Muscle of arm (tissue), 12 donors: ENCODE measurements around the gene MUCL3. TPM values are rescaled to one million over a fixed set of nuclear protein-coding genes. Genes with fewer than 3 reads are reported as not detected.
"Not testable (repeated sequence)": the region's sequence is repeated elsewhere in the genome, so short reads cannot be mapped to it uniquely, and the experiment has no call there.

Experiments used
- DNase-seq: peaks from one replicate; pipeline ENCODE4 v3.0.0-alpha.2; 2013
- polyA plus RNA-seq, 12 donors: library from polyadenylated mRNA; unstranded; fragments of 120-200 nt; gene quantifications; one replicate each; pipeline ENCODE4 v1.2.1, GENCODE V29; 2013; ENCODE audit not compliant: insufficient read length in 12 of 12

Gene MUCL3
- polyA plus RNA-seq, 12 donors = 0.04 to 0.06 TPM; not detected in 10

DNA sequence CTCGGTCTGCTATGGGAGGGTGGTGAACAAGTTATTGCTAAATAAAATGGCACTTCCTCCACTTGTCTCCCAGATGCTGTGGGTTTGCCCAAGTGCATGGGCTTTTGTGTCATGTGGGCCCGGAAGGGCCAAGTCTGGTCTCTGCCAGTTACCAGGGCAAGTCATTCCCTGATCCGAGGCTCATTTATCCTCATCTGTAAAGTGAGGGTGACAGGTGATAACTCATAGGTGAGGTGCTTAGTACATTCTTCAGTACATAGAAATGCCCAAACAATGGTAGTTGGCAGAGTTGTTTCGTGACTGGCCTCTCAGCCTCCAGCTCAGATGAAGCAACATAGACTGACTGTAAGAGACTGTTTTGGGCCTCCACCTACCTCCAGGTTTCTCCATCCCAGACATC is 2.0 kb upstream of the MUCL3 start:
- no peak for DNase-seq

DNA sequence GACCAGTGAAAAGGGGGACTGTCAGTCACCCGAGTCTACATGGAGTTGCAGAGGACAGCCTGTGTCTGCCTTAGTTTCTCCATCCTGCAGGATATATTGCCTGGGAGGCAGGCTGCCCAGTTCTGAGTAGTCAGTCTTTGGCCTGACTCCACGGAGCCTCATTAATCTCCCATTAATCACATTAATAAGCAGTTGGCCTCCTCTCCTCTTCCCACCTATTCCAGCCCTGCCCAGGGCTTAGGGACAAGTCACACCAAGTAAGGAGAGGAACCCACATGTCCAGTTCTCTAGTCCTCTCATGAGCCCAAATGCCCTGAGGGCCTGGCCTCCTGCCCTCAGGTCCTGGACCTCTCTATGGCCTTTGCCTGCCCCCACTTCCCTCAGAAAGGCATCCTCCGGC is 1.3 kb upstream of the MUCL3 start:
- no peak for DNase-seq

GRCh38 chr6:30942338-30943060 is 1.7 kb downstream of the MUCL3 start:
- peak; percentile 10 for DNase-seq

GRCh38 chr6:30944051-30944450 is 3.3 kb downstream of the MUCL3 start:
- DNase-seq = no peak

- no peak for DNase-seq
Measured at GRCh38 chr6:30945281-30945680, 4.5 kb downstream of the MUCL3 start.

DNA sequence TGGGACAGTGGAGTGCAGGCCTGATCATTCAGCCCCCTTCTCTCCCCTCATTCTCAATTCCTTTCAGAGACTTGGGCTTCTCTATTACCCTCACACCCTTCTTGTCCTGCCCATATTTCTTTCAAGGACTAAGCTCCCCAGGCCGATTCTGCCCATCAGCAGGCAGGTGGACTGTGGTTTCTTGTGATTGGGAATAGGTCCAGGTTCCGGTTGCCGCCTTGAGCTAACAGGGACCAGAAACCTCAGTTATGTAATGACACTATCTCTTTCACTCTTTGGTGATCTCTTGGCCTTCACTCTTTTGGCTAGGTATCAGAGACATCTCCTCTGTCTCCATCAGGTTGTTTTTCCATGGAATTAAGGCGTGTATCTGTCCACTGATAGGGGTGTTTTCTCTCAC is 6.5 kb downstream of the MUCL3 start:
- DNase-seq = no peak

GRCh38 chr6:30948811-30949210 is 8.0 kb downstream of the MUCL3 start:
- DNase-seq = no peak

DNA sequence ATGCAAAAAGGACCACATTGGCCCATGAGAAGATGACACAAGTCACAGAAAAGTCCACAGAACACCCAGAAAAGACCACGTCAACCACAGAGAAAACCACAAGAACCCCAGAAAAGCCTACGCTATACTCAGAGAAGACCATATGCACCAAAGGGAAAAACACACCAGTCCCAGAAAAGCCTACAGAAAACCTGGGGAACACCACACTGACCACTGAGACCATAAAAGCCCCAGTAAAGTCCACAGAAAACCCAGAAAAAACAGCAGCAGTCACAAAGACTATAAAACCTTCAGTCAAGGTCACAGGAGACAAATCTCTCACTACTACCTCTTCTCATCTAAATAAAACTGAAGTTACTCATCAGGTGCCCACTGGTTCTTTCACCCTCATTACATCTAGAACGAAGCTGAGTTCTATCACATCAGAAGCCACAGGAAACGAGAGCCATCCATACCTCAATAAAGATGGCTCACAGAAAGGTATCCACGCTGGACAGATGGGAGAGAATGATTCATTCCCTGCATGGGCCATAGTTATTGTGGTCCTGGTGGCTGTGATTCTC is 11.2 kb downstream of the MUCL3 start:
- no peak for DNase-seq

- no peak for DNase-seq
Measured at GRCh38 chr6:30954631-30955366, 14.0 kb downstream of the MUCL3 start.

- peak; percentile 25 for DNase-seq
Measured at GRCh38 chr6:30955367-30956042, 14.7 kb downstream of the MUCL3 start.

- DNase-seq = no peak
Measured at GRCh38 chr6:30957716-30958115, 16.9 kb downstream of the MUCL3 start.

- no peak for DNase-seq
Measured at GRCh38 chr6:30960907-30961673, 20.3 kb downstream of the MUCL3 start.

- no peak for DNase-seq
Measured at GRCh38 chr6:30962716-30963115, 21.9 kb downstream of the MUCL3 start.

DNA sequence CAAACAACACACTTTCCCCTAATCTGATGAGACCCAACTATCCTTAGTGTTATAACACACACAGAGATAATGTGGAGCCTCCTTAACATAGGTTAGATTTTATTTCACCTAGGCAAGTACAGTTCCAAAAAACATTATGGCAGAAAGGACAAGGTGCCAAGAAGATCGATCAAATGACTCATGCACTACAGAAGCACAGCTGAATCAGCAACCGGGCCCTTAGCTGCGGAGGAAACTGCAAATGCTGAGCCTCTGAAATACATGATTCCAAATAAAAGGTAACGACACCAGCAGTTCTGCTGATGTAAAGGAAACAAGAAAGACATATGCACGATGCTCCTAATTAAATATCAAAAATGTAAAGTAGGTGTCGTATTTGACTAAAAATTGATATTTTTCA is 22.9 kb downstream of the MUCL3 start:
- no peak for DNase-seq

DNA sequence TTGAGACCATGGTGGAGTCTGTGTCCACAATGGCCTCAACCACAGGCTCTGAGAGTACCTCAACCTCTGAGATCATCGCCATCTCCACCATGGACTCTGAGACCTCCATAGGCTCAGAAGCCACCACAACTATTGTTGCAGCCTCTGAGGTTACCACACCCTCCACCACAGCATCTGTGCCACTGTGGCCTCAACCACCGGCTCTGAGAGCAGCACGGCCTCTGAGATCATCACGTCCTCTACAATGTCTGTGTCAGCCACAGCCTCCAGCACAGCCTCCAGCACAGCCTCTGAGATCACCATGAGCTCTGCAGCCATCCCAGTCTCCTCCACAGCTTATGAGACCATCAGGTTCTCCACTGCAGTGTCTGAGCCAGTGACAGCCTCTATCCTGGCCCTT is 23.3 kb downstream of the MUCL3 start:
- no peak for DNase-seq

- DNase-seq = no peak
Measured at GRCh38 chr6:30965140-30965601, 24.4 kb downstream of the MUCL3 start.

- DNase-seq = no peak
Measured at GRCh38 chr6:30966154-30966553, 25.4 kb downstream of the MUCL3 start.

- not testable (repeated sequence) for DNase-seq
Measured at GRCh38 chr6:30969171-30969570, 28.4 kb downstream of the MUCL3 start.

DNA sequence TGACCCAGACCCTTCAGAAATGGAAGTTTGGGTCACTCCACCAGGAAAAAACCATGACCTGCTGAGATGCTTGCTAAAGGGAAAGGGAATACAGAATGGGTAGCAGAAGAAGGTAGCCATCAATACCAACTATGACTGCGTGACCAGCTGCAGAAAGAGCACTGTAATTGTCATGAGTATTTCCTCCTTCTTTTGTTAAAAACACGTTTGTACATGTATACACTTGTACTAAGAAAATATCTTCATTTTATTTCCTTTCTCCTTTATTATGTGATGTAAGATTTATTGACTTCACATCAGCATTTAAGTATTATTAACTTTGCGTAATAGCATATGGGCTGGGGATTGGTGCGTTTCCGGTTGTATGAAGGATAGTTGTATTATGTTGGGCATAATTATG is 30.2 kb downstream of the MUCL3 start:
- DNase-seq = no peak

GRCh38 chr6:30972816-30973215 is 32.0 kb downstream of the MUCL3 start:
- DNase-seq = no peak

- DNase-seq = no peak
Measured at GRCh38 chr6:30974490-30975252, 33.9 kb downstream of the MUCL3 start.
